Activated naive CD4-positive, alpha-beta T cell treated with anti-CD3 and anti-CD28 coated beads, Interleukin-2, amount 50 U/mL, for 72 hours (primary cell): ENCODE data around the gene RAB44. TPM values are rescaled to one million over a fixed set of nuclear protein-coding genes. Genes with fewer than 3 reads are reported as not detected.
"Not testable (repeated sequence)": the region's sequence is repeated elsewhere in the genome, so short reads cannot be mapped to it uniquely, and the experiment has no call there.

Experiments used
- ATAC-seq, 2 donors: fragments of 150-1000 bp; cut with Tn5 transposase; 2 replicates each; pipeline ENCODE4 v1.10.0; 2021; ENCODE audit warnings: mild to moderate bottlenecking in 2 of 2, moderate library complexity in 2 of 2
- DNase-seq, 2 donors: peaks; one replicate each; pipeline ENCODE4 v3.0.0; 2021 to 2022; ENCODE audit warnings: low spot score in 2 of 2
- H3K27ac Mint-ChIP-seq, 2 donors: one replicate each; pipeline ENCODE4 v1.8.0; 2022; ENCODE audit warnings: mild to moderate bottlenecking in 2 of 2, mixed read lengths in 2 of 2
- H3K36me3 Mint-ChIP-seq, 2 donors: one replicate each; pipeline ENCODE4 v1.8.0; 2022; ENCODE audit warnings: mixed read lengths in 2 of 2
- H3K9me3 Mint-ChIP-seq, 2 donors: one replicate each; pipeline ENCODE4 v1.8.0; 2022; ENCODE audit warnings: mixed read lengths in 2 of 2
- total RNA-seq, 2 donors: library from RNA; stranded (reverse); gene quantifications; one replicate each; pipeline ENCODE4 v1.2.3, GENCODE V29; 2022

The RAB44 gene
- total RNA-seq, 2 donors from 2014 or later = 0.07 to 0.12 TPM

DNA sequence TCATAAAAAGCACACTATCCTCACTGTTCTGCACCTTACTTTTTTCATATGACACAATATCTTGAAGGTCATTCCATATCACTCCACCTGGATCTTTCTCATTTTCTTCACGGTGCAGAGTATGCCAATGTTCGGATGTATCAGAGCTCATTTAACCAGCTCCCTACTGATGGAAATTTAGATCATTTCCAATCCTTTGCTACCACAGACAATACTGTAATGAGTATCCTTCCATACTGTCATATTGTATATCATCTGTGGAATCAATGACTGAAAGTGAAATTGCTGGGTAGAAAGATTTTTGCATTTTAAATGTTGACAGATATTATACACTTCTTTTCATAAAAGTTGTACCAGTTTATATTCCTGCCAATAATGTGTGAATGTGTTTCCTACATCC, 2.2 kb upstream of the RAB44 start:
- ATAC-seq (peak; percentile 87 to 89), DNase-seq (no peak)
- H3K36me3 Mint-ChIP-seq = no peaks in the 10 kb centered on the region
- H3K27ac Mint-ChIP-seq = peak overlapping the region; percentile 24 to 80
- no peaks in the 10 kb centered on the region for H3K9me3 Mint-ChIP-seq

DNA sequence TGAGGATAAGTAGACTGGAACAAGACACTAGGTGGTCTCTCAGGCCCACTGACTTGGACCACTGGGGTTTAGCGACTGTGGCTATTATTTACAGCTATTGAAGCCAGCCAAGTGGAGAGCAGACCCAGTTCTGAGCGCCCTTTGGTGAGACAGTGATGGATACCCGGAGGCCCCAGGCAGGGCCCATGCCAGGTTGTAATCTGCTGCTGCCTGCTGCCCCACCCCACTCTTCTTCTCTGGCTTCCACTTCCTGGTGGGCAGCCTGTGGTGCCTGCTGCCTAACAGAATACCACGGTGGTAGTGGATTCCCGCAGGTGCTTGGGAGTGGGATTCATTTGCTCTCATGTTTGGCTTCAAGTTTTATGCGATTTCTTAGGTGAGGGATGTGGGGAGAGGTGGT, 570 bp downstream of the RAB44 start:
- no peak for DNase-seq
- Mint-ChIP-seq H3K27ac (peak overlapping the region in 1 of 2 donors; percentile 3), H3K9me3 (no peaks in the 10 kb centered on the region), H3K36me3 (no peaks in the 10 kb centered on the region)
- no peak for ATAC-seq

DNA sequence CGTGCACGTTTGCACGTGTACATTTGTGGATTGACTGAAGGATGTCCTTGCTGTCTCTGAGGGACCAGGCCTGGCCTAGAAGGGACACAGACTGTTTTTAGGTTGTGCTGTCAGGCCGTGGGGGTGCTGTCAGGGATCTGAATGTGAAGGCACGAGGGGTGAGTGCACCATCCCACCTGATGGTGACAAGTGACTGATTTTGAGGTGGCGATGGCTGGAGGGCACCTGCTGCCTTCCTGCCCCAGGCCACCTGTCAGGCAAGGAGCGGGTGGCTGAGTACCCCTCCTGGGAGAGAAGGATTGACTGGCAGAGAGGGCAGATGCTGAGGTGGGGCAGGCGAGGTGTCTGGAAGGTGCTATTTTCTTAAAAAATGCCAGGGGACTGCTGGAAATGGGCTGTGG, 1.2 kb downstream of the RAB44 start:
- no peak overlapping the region for H3K27ac Mint-ChIP-seq
- no peak for ATAC-seq
- no peaks in the 10 kb centered on the region for H3K36me3 Mint-ChIP-seq

DNA sequence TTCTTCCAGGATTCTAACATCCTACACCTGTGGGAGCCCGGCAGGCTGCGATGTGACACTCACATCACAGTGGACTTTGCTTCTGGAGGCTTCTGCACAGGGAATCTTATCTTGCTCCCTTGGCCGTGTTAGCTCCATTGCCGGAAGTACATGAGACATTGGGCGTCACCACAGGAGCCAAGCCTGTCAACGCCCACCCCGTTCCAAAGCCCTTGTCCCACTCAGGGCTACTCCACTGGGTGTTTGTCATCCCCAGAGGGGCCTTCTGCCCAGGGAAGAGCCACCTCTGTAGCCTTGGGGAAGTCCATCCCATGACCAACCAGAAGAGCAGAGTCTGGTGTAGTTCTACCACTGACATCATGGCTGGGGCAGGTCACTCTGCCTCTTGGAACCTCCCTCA, 1.7 kb downstream of the RAB44 start:
- DNase-seq (no peak), ATAC-seq (no peak)
- H3K36me3 Mint-ChIP-seq = no peaks in the 10 kb centered on the region
- H3K9me3 Mint-ChIP-seq = no peaks in the 10 kb centered on the region
- no peak overlapping the region for H3K27ac Mint-ChIP-seq

More for the DNA sequence above, 1.2 kb downstream of the RAB44 start:
- no peak for DNase-seq
- H3K9me3 Mint-ChIP-seq = no peaks in the 10 kb centered on the region

DNA sequence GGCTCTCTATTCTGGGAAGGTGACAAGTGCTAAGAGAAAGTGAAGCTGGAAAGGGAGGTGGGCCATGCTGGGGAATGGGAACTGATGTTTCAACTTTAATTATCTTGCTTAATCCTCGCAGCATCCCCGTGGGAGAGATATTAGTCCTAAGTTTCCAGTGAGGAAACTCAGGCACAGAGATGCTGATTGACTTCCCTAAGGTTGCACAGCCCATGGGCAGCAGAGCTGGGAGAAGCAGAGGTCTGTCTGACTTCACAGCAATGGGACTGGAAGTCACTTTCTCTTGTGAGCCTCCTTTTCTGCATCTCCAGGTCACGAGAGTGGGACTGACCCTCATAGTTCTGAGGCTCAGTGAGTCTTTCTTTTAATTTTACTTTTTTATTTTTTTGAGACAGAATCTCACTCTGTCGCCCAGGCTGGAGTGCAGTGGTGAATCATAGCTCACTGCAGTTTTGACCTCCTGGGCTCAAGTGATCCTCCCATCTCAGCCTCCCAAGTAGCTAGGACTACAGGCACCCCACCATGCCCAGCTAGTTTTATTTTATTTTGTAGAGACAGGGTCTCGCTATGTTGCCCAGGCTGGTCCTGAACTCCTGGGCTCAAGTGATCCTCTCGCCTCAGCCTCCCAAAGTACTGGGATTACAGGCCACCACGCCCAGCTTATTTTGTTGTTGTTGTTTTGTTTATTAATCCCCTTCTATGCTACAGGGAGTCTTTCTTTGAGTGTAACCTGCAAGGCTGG, 2.6 kb downstream of the RAB44 start:
- ATAC-seq (no peak), DNase-seq (no peak)
- H3K9me3 Mint-ChIP-seq = no peaks in the 10 kb centered on the region

GRCh38 chr6:36700831-36701230, 3.2 kb downstream of the RAB44 start:
- no peaks in the 10 kb centered on the region for H3K9me3 Mint-ChIP-seq
- no peak overlapping the region for H3K27ac Mint-ChIP-seq
- H3K36me3 Mint-ChIP-seq = no peaks in the 10 kb centered on the region
- ATAC-seq = peak in 1 of 2 donors; percentile 56
- DNase-seq = no peak

More for the DNA sequence above, 2.6 kb downstream of the RAB44 start:
- no peaks in the 10 kb centered on the region for H3K36me3 Mint-ChIP-seq
- H3K27ac Mint-ChIP-seq = no peak overlapping the region

- peak overlapping the region in 1 of 2 donors; percentile 43 for H3K27ac Mint-ChIP-seq
- ATAC-seq = peak; percentile 53 to 65
- H3K9me3 Mint-ChIP-seq = no peaks in the 10 kb centered on the region
- DNase-seq = no peak
- H3K36me3 Mint-ChIP-seq = no peaks in the 10 kb centered on the region
Measured at GRCh38 chr6:36701401-36701991, 3.9 kb downstream of the RAB44 start.

DNA sequence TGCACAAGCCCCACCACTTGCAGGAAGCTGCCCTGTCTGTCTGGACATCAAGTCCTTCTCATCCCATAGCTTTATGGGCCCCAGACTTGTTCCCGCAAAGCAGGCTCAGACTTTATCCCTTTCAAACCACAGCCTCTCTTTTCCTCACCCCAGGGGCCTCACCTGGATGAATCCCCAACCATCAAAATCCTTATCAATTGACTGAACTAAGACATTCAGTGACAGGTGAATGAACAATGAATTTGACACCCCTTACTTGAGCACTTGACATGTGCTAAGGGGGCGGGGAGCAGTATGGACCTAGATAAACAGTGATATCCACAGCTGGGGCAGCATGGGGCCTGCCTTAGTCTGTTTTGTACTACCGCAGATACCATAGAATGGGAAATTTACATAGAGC, 5.0 kb downstream of the RAB44 start:
- DNase-seq (no peak), ATAC-seq (no peak)
- Mint-ChIP-seq H3K27ac (peak overlapping the region; percentile 43 to 83), H3K9me3 (no peaks in the 10 kb centered on the region), H3K36me3 (no peaks in the 10 kb centered on the region)

- peak overlapping the region in 1 of 2 donors; percentile 83 for H3K27ac Mint-ChIP-seq
- no peaks in the 10 kb centered on the region for H3K36me3 Mint-ChIP-seq
- H3K9me3 Mint-ChIP-seq = no peaks in the 10 kb centered on the region
- no peak for ATAC-seq
- DNase-seq = no peak
Measured at GRCh38 chr6:36703081-36703606, 5.5 kb downstream of the RAB44 start.

DNA sequence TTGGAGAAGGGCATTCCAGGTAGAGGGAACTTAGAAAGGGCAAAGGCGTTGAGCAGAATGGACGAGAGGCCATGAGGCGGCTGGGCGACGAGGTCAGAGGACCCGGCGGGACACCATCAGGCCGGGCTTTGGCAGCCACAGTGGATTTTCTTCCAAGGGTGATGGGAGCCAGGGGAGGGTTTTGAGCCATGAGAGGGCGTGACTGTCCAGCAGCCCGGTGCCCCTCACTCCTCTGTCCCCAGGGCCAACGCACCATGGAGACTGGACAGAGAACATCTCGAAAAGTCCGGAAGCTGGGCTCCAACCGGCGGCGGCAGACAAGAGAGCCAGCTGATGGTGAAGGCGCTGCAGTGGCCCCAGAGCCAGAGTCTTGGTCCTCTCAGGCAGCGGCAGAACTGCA, 6.4 kb downstream of the RAB44 start:
- DNase-seq (no peak), ATAC-seq (no peak)
- Mint-ChIP-seq H3K36me3 (no peaks in the 10 kb centered on the region), H3K27ac (no peak overlapping the region), H3K9me3 (no peaks in the 10 kb centered on the region)

DNA sequence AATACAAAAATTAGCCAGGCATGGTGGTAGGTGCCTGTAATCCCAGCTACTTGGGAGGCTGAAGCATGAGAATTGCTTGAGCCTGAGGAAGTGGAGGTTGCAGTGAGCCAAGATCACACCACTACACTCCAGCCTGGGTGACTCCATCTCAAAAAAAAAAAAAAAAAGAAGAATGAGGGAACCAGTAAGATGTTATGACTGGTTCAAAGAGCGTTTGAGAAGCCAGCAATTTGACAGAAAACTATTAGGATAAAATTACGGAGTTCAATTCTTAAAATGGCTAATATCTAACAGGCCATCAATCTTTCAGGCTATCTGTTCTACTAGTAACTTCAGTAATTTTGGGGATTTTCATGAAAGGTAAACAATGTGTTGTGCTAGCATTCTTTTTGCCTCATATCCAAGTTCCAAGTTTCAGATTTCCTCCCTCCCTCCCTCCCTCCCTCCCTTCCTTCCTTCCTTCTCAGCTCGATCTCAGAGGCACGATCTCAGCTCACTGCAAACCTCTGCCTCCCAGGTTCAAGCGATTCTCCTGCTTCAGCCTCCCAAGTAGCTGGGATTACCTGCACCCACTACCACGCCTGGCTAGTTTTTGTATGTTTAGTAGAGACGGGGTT, 7.4 kb downstream of the RAB44 start:
- H3K9me3 Mint-ChIP-seq, H3K36me3 Mint-ChIP-seq, DNase-seq, ATAC-seq, H3K27ac Mint-ChIP-seq: not testable (repeated sequence)

DNA sequence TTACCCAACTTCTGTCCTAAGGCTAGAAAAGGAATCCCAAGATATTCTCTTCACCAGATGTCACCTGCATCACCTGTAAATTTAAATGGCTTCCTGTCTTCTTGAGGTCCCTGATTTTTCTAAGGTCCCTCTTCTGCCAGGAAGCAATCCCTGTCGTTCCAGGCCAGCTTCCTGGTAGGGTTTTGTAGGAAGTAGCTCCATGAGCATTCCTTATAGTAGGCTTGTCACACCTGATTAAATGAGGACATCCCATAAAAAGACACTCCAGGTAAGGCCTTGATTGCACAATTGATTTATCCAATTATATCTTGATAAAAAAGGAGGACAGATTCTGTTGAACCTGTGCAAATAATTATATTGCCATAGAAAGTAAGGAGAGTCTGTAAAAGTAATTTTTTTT, 8.7 kb downstream of the RAB44 start:
- DNase-seq = no peak
- Mint-ChIP-seq H3K36me3 (no peaks in the 10 kb centered on the region), H3K9me3 (no peaks in the 10 kb centered on the region), H3K27ac (no peak overlapping the region)
- no peak for ATAC-seq

GRCh38 chr6:36712816-36713215, 15.2 kb downstream of the RAB44 start:
- Mint-ChIP-seq H3K9me3 (no peaks in the 10 kb centered on the region), H3K36me3 (no peaks in the 10 kb centered on the region), H3K27ac (no peak overlapping the region)
- ATAC-seq (no peak), DNase-seq (no peak)

GRCh38 chr6:36713846-36714245, 16.2 kb downstream of the RAB44 start:
- no peak for ATAC-seq
- H3K36me3 Mint-ChIP-seq = no peaks in the 10 kb centered on the region
- H3K9me3 Mint-ChIP-seq = no peaks in the 10 kb centered on the region
- peak overlapping the region in 1 of 2 donors; percentile 5 for H3K27ac Mint-ChIP-seq
- no peak for DNase-seq

- no peaks in the 10 kb centered on the region for H3K9me3 Mint-ChIP-seq
- H3K27ac Mint-ChIP-seq = no peak overlapping the region
- DNase-seq (no peak), ATAC-seq (no peak)
- no peaks in the 10 kb centered on the region for H3K36me3 Mint-ChIP-seq
Measured at GRCh38 chr6:36714511-36714910, 16.9 kb downstream of the RAB44 start.

DNA sequence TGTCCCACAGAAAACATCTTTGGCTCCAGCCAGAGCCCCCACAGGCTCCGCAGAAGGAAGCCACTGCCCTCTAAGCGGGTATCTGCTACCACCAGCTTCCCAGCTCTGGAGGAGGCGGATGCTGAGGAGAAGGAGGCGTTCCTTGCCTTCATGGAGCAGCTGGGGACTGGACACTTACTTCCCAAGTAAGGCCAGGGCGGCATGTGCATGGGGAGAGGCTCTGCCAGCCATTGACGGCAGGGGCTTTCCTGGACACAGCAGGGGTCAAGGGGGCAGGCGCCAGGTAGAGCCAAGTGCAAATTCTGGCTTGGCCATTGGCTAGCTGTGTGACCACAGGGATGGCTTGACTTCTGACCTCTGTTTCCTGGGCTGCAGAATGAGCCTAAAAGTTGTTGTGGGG, 17.8 kb downstream of the RAB44 start:
- DNase-seq = no peak
- no peaks in the 10 kb centered on the region for H3K36me3 Mint-ChIP-seq
- H3K27ac Mint-ChIP-seq = no peak overlapping the region
- ATAC-seq = no peak
- H3K9me3 Mint-ChIP-seq = no peaks in the 10 kb centered on the region

DNA sequence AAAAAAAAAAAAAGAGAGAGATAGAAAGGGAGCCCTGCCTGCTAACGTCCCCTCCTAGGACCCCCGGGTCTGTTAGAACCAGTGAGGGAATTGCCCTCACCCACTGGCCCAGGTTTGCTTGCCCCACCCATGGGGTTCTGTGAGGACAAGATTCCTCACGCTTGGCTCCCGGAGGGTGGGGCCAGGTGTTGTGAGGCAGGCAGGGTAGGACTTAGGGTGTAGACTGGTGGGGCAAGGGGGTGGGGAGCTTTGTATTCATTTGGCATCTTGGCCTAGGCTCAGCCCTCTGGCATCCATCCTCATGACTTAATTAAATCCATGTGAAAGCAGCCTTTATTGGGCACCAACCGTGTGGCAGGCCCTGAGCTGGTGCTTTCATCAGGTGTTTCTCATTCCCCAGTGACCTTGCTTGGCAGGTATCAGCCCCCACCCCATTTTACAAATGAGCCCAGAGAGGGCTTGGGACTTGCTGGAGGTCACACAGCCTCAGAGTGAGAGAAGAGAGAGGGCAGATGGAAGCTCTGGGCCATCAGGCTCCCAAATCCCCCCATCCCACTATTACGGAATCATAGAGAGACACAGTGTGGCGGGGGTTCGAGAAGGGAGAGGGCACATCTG, 19.0 kb downstream of the RAB44 start:
- no peaks in the 10 kb centered on the region for H3K36me3 Mint-ChIP-seq
- no peak for ATAC-seq
- DNase-seq = peak in 1 of 2 donors; percentile 28
- no peaks in the 10 kb centered on the region for H3K9me3 Mint-ChIP-seq
- no peak overlapping the region for H3K27ac Mint-ChIP-seq
